GM19467 (cell line): ENCODE measurements around the gene TRIM74.
"Not testable (repeated sequence)": the region's sequence is repeated elsewhere in the genome, so short reads cannot be mapped to it uniquely, and the experiment has no call there.

ENCODE experiments used
- ATAC-seq: cut with Tn5 transposase; IDR thresholded peaks from one replicate; pipeline ENCODE4 v1.9.1; 2021; ENCODE audit warnings: mild to moderate bottlenecking, moderate library complexity; ENCODE audit not compliant: unreplicated experiment

The TRIM74 gene

DNA sequence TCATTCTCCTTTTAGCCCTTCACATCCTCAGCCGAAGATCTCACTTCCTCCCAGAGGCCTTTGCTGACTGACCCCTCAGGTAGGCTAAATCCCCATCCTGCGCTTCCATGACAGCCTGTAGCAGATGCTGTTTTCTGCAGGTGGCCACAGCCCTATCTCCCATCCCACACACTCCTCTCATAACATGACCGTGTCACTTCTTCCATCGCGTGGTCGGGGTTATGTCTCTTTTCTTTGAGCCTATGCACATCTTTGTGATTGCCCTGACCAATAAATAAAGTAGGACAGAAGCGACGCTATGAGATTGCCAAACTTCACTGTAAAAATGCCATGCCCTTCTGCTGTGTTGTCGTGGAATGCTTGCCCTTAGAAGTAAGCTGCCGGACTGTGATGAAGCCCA is 55.5 kb downstream of the TRIM74 start:
- ATAC-seq = not testable (repeated sequence)

- ATAC-seq = not testable (repeated sequence)
These were observed 57.9 kb downstream of the TRIM74 start for GRCh38 chr7:72911395-72911794.
